ENCODE data around the gene PPARG. TPM values are rescaled to one million over a fixed set of nuclear protein-coding genes. Genes with fewer than 3 reads are reported as not detected.

Gene PPARG
- total RNA-seq, 1 donor from 2014 or later: 2.5 TPM

DNA sequence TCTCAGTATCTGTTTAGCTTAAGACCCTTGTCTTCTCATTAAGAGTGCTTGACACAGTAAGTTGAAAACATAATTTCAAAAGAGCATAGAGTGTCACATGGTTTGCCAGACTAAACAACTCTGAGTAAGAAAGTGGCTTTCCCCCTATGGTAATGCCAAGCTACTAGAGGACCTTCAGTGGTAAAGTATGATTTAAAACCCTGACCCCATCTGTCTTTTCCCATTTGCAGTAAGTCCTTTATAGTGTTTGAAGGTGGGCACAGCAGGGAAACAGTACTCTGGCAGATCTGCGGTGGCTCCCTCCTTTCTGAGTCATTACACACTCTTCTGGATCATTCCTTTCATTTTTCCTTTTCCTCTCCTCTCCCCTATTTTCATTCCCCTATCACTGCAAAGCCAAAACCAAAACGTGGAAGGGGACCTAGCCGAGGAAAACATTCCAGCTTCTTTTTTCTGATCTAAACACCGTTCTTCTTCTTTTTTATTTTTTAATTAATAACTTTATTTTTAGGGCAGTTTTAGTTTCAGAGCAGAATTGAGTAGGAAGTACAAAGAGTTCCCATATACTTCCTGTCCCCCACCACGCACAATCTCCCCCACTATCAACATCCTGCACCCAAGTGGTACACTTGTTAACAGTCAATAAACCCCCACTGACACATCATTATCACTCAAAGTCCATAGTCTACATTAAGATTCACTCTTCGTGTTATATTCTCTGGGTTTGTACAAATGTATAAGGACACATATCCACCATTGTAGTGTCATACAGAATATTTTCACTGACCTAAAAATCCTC lies 74.7 kb downstream of the PPARG start:
- no peak overlapping the region for H3K27ac Mint-ChIP-seq
- H3K36me3 Mint-ChIP-seq (ENCODE audit: low read depth): no peaks in the 10 kb centered on the region
- H3K4me3 Mint-ChIP-seq: no peak overlapping the region
- H3K4me1 Mint-ChIP-seq (ENCODE audit: low read depth): no peaks in the 10 kb centered on the region
- intact Hi-C loops (cut with micrococcal nuclease): no loop called here
- DNase-seq (ENCODE audit: low spot score): no peak
- peaks cover 2% of the 10 kb centered on the region for H3K27me3 Mint-ChIP-seq (ENCODE audit: insufficient read depth)
- H3K9me3 Mint-ChIP-seq: peaks cover 3% of the 10 kb centered on the region

DNA sequence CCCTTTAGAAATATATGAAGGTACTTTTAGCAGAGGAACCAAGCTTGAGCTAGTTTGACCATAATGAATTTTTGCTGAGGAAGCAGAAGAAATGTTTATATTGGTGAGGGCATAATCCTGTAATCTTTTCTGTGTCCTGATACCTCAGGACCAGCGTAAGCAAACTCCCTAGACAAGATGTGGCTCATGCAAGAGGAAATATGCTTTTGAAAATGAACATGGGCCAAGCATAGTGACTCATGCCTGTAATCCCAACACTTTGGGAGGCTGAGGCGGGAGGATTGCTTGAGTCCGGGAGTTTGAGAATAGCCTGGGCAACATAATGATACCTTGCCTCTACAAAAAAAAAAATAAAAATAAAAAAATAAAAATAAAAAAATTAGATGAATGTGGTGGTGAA lies 78.5 kb downstream of the PPARG start:
- H3K9me3 Mint-ChIP-seq: no peaks in the 10 kb centered on the region
- intact Hi-C loops (cut with micrococcal nuclease): no loop called here

GRCh38 chr3:12369029-12369428 lies 80.2 kb downstream of the PPARG start:
- Mint-ChIP-seq H3K9me3 (no peaks in the 10 kb centered on the region), H3K27me3 (ENCODE audit: insufficient read depth) (peaks cover 2% of the 10 kb centered on the region), H3K4me3 (no peak overlapping the region), H3K4me1 (ENCODE audit: low read depth) (no peaks in the 10 kb centered on the region), H3K27ac (no peak overlapping the region), H3K36me3 (ENCODE audit: low read depth) (no peaks in the 10 kb centered on the region)
- intact Hi-C loops (cut with micrococcal nuclease): no loop called here
- DNase-seq (ENCODE audit: low spot score): no peak

More for the DNA sequence above, 78.5 kb downstream of the PPARG start:
- H3K4me1 Mint-ChIP-seq (ENCODE audit: low read depth): no peaks in the 10 kb centered on the region
- DNase-seq (ENCODE audit: low spot score): no peak
- no peak overlapping the region for H3K4me3 Mint-ChIP-seq
- H3K27me3 Mint-ChIP-seq (ENCODE audit: insufficient read depth): peaks cover 3% of the 10 kb centered on the region
- no peak overlapping the region for H3K27ac Mint-ChIP-seq
- H3K36me3 Mint-ChIP-seq (ENCODE audit: low read depth): no peaks in the 10 kb centered on the region

DNA sequence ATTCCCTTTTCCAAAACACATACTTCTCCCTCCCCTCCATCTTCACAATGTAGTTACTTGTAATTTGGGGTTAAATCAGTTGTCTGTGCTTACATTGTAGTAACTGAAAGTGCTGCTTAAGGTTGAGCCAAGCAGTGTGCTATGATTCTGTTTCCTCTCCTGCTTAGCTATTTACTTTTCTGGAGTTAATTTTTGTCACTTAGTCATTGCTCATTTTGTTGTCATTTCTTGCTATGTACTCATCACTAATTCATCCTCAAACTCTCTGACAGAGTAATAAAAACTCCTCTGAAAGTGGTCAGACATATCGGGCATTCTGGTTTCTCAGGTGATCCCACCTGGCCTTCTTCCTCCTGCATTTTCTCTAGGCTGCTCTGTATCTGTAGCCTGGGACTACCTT lies 80.7 kb downstream of the PPARG start:
- no peaks in the 10 kb centered on the region for H3K36me3 Mint-ChIP-seq (ENCODE audit: low read depth)
- intact Hi-C loops (cut with micrococcal nuclease): no loop called here
- H3K4me3 Mint-ChIP-seq: no peak overlapping the region
- H3K9me3 Mint-ChIP-seq: no peaks in the 10 kb centered on the region
- H3K4me1 Mint-ChIP-seq (ENCODE audit: low read depth): no peaks in the 10 kb centered on the region
- H3K27ac Mint-ChIP-seq: no peak overlapping the region
- peaks cover 4% of the 10 kb centered on the region for H3K27me3 Mint-ChIP-seq (ENCODE audit: insufficient read depth)
- DNase-seq (ENCODE audit: low spot score): no peak

GRCh38 chr3:12370758-12371157 lies 81.9 kb downstream of the PPARG start:
- H3K4me3 Mint-ChIP-seq: no peak overlapping the region
- peaks cover 6% of the 10 kb centered on the region for H3K27me3 Mint-ChIP-seq (ENCODE audit: insufficient read depth)
- intact Hi-C loops (cut with micrococcal nuclease): no loop called here
- no peak for DNase-seq (ENCODE audit: low spot score)
- H3K27ac Mint-ChIP-seq: no peak overlapping the region
- H3K4me1 Mint-ChIP-seq (ENCODE audit: low read depth): no peaks in the 10 kb centered on the region
- H3K9me3 Mint-ChIP-seq: no peaks in the 10 kb centered on the region
- H3K36me3 Mint-ChIP-seq (ENCODE audit: low read depth): no peaks in the 10 kb centered on the region

DNA sequence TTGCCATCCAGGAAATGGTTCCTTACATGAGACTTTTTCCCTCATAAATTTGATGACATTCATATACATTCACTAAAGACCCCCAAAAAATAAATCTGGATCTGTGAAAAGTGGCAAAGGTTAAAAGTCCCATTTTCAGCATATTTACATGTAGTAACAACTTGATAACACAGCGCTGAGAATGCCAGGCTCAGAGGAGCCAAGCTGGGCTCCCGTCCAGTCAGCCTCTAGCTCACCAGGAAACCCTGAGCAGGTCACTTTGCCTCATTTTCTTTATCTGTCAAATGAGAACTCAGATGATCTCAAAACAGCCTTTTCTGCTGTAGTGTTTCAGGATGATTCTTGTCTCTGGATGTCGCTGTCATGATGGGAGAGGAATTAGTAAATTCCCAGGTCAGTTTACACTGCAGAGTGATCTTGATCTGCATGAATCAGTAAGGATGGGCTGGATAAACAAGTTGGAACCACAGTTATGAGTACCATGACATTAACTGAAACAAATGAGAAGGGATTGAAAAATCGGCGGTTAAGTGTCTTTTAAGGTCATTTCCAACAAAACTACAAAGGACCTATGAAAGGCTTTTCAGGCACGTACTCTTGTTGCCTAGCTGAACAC lies 82.8 kb downstream of the PPARG start:
- no peaks in the 10 kb centered on the region for H3K36me3 Mint-ChIP-seq (ENCODE audit: low read depth)
- no peak overlapping the region for H3K27ac Mint-ChIP-seq
- no peak overlapping the region for H3K4me3 Mint-ChIP-seq
- H3K9me3 Mint-ChIP-seq: no peaks in the 10 kb centered on the region
- no peak for DNase-seq (ENCODE audit: low spot score)
- no peaks in the 10 kb centered on the region for H3K4me1 Mint-ChIP-seq (ENCODE audit: low read depth)
- intact Hi-C loops (cut with micrococcal nuclease): no loop called here
- peaks cover 6% of the 10 kb centered on the region for H3K27me3 Mint-ChIP-seq (ENCODE audit: insufficient read depth)

GRCh38 chr3:12372741-12373280 lies 83.9 kb downstream of the PPARG start:
- Mint-ChIP-seq H3K4me3 (no peak overlapping the region), H3K27me3 (ENCODE audit: insufficient read depth) (peaks cover 6% of the 10 kb centered on the region), H3K36me3 (ENCODE audit: low read depth) (no peaks in the 10 kb centered on the region), H3K9me3 (no peaks in the 10 kb centered on the region), H3K27ac (no peak overlapping the region), H3K4me1 (ENCODE audit: low read depth) (no peaks in the 10 kb centered on the region)
- no peak for DNase-seq (ENCODE audit: low spot score)
- intact Hi-C loops (cut with micrococcal nuclease): no loop called here

GRCh38 chr3:12375572-12375971 lies 86.7 kb downstream of the PPARG start:
- Mint-ChIP-seq H3K4me1 (ENCODE audit: low read depth) (no peaks in the 10 kb centered on the region), H3K9me3 (no peaks in the 10 kb centered on the region), H3K27me3 (ENCODE audit: insufficient read depth) (peaks cover 4% of the 10 kb centered on the region), H3K27ac (no peak overlapping the region), H3K4me3 (no peak overlapping the region), H3K36me3 (ENCODE audit: low read depth) (no peaks in the 10 kb centered on the region)
- intact Hi-C loops (cut with micrococcal nuclease): no loop called here
- DNase-seq (ENCODE audit: low spot score): no peak

DNA sequence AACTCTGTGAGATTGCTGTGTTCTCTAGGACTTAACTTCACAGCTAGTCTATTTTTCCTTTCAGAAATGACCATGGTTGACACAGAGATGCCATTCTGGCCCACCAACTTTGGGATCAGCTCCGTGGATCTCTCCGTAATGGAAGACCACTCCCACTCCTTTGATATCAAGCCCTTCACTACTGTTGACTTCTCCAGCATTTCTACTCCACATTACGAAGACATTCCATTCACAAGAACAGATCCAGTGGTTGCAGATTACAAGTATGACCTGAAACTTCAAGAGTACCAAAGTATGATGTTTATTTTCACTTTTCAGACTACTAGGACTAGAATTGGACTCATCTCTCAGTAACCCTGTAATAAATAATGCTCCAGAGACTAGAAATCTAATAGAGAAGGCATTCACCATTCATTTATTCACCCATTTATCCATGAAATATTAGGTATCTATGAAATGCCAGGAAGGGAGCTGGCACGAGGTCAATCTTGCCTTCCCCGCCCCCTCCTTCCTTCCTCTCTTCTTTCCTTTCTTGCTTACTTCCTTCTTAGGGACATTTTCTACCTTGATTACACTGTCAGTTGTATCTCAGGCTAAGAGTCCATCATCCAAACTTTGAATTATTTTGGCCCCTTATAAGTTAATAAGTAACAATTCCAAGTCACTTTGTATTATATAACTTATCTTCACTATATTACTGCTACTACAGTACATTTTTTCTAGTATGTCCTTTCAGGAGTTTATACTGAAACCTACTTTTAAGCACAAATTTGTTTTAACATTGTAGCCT lies 91.0 kb downstream of the PPARG start:
- H3K27ac Mint-ChIP-seq: no peak overlapping the region
- intact Hi-C loops (cut with micrococcal nuclease): no loop called here
- H3K9me3 Mint-ChIP-seq: no peaks in the 10 kb centered on the region

GRCh38 chr3:12380461-12380860 lies 91.6 kb downstream of the PPARG start:
- Mint-ChIP-seq H3K4me1 (ENCODE audit: low read depth) (no peaks in the 10 kb centered on the region), H3K27me3 (ENCODE audit: insufficient read depth) (no peaks in the 10 kb centered on the region), H3K4me3 (no peak overlapping the region), H3K27ac (no peak overlapping the region), H3K36me3 (ENCODE audit: low read depth) (no peaks in the 10 kb centered on the region), H3K9me3 (no peaks in the 10 kb centered on the region)
- no peak for DNase-seq (ENCODE audit: low spot score)
- intact Hi-C loops (cut with micrococcal nuclease): no loop called here

More for the DNA sequence above, 91.0 kb downstream of the PPARG start:
- no peaks in the 10 kb centered on the region for H3K4me1 Mint-ChIP-seq (ENCODE audit: low read depth)
- no peak for DNase-seq (ENCODE audit: low spot score)
- H3K36me3 Mint-ChIP-seq (ENCODE audit: low read depth): no peaks in the 10 kb centered on the region
- no peak overlapping the region for H3K4me3 Mint-ChIP-seq
- peaks cover 2% of the 10 kb centered on the region for H3K27me3 Mint-ChIP-seq (ENCODE audit: insufficient read depth)

GRCh38 chr3:12381199-12381598 lies 92.3 kb downstream of the PPARG start:
- Mint-ChIP-seq H3K27ac (no peak overlapping the region), H3K27me3 (ENCODE audit: insufficient read depth) (peaks cover 6% of the 10 kb centered on the region), H3K4me1 (ENCODE audit: low read depth) (no peaks in the 10 kb centered on the region), H3K36me3 (ENCODE audit: low read depth) (no peaks in the 10 kb centered on the region), H3K4me3 (no peak overlapping the region), H3K9me3 (no peaks in the 10 kb centered on the region)
- DNase-seq (ENCODE audit: low spot score): no peak
- intact Hi-C loops (cut with micrococcal nuclease): no loop called here

GRCh38 chr3:12383218-12383617 lies 94.3 kb downstream of the PPARG start:
- intact Hi-C loops (cut with micrococcal nuclease): no loop called here

More at GRCh38 chr3:12383218-12383617, 94.3 kb downstream of the PPARG start:
- no peak for DNase-seq (ENCODE audit: low spot score)
- Mint-ChIP-seq H3K27ac (no peak overlapping the region), H3K4me3 (no peak overlapping the region), H3K36me3 (ENCODE audit: low read depth) (no peaks in the 10 kb centered on the region), H3K4me1 (ENCODE audit: low read depth) (no peaks in the 10 kb centered on the region), H3K27me3 (ENCODE audit: insufficient read depth) (peaks cover 19% of the 10 kb centered on the region), H3K9me3 (peaks cover 6% of the 10 kb centered on the region)

Measured in activated T-helper 1 cell treated with anti-CD3 and anti-CD28 coated beads, Interleukin-12 subunit alpha, Interleukin-12 subunit beta, Interleukin-2, Interleukin-4 antibody, amounts not matched to agents 30 ng/mL and 10 ng/mL and 1 ng/mL, durations not matched to agents 14 hours and 24 hours and 36 hours (primary cell).